ENCODE results near the gene PGLYRP1. TPM values are rescaled to one million over a fixed set of nuclear protein-coding genes. Genes with fewer than 3 reads are reported as not detected.

Gene PGLYRP1
- total RNA-seq, 1 experiment from 2014 or later: not detected

- peaks cover 3 to 7% of the 10 kb centered on the region in 2 experiments for H3K4me1 Mint-ChIP-seq
- Histone ChIP-seq H4K8ac (replicated peaks; ENCODE audit: insufficient read length, low read depth, low read length) (no peak overlapping the region), H3K18ac (ENCODE audit: insufficient read length, low read depth, low read length) (no peak overlapping the region), H3K9me3 (ENCODE audit: control insufficient read depth, low read depth, low read length) (no peaks in the 10 kb centered on the region), H3K14ac (ENCODE audit: insufficient read depth, low read length) (no peak overlapping the region), H3K9ac (ENCODE audit: extremely low read depth, insufficient read length, low read length) (no peak overlapping the region), H3K23ac (ENCODE audit: insufficient read length, low read depth, low read length) (no peak overlapping the region), H3K4me2 (ENCODE audit: insufficient read depth, insufficient read length, low read length) (no peak overlapping the region), H3K23me2 (ENCODE audit: insufficient read length, low read depth, low read length, poor library complexity, severe bottlenecking) (no peaks in the 10 kb centered on the region), H3K79me1 (ENCODE audit: insufficient read depth, low read depth, low read length, poor library complexity, severe bottlenecking) (no peaks in the 10 kb centered on the region), H3K27ac (ENCODE audit: insufficient read length, low read depth, low read length) (no peak overlapping the region), H2AK5ac (ENCODE audit: insufficient read length, low read length) (no peak overlapping the region), H4K5ac (ENCODE audit: insufficient read length, low read depth, low read length) (no peak overlapping the region), H3K79me2 (ENCODE audit: insufficient read depth, low read length) (no peaks in the 10 kb centered on the region), H3T11ph (ENCODE audit: low read length) (no peak overlapping the region), H4K20me1 (ENCODE audit: control insufficient read depth, insufficient read depth, insufficient read length) (no peaks in the 10 kb centered on the region), H2AFZ (ENCODE audit: low read length) (no peak overlapping the region), H2BK5ac (ENCODE audit: insufficient read length, low read length) (no peak overlapping the region), H3K56ac (ENCODE audit: insufficient read length, low read depth, low read length) (no peak overlapping the region), H2BK120ac (ENCODE audit: low read depth, low read length, poor library complexity, severe bottlenecking) (no peak overlapping the region), H2BK15ac (ENCODE audit: low read depth, low read length) (no peak overlapping the region), H4K91ac (ENCODE audit: insufficient read length, low read depth, low read length) (no peak overlapping the region), H2BK20ac (ENCODE audit: low read depth, low read length, poor library complexity, severe bottlenecking) (no peak overlapping the region), H3K27me3 (ENCODE audit: insufficient read depth, low read length) (no peaks in the 10 kb centered on the region), H2BK12ac (ENCODE audit: insufficient read length, low read depth, low read length) (no peak overlapping the region), H3K4me1 (ENCODE audit: insufficient read depth, low read length) (no peaks in the 10 kb centered on the region), H3K4ac (ENCODE audit: low read depth, low read length) (no peak overlapping the region)
- H3K27me3 Mint-ChIP-seq (ENCODE audit: low read depth): peaks cover 8% of the 10 kb centered on the region
- H3K4me3 Mint-ChIP-seq: no peak overlapping the region
- TF ChIP-seq, protein P1, sequence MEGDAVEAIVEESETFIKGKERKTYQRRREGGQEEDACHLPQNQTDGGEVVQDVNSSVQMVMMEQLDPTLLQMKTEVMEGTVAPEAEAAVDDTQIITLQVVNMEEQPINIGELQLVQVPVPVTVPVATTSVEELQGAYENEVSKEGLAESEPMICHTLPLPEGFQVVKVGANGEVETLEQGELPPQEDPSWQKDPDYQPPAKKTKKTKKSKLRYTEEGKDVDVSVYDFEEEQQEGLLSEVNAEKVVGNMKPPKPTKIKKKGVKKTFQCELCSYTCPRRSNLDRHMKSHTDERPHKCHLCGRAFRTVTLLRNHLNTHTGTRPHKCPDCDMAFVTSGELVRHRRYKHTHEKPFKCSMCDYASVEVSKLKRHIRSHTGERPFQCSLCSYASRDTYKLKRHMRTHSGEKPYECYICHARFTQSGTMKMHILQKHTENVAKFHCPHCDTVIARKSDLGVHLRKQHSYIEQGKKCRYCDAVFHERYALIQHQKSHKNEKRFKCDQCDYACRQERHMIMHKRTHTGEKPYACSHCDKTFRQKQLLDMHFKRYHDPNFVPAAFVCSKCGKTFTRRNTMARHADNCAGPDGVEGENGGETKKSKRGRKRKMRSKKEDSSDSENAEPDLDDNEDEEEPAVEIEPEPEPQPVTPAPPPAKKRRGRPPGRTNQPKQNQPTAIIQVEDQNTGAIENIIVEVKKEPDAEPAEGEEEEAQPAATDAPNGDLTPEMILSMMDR (conservative IDR thresholded peaks at IDR 0.05): no peak
- WGBS (ENCODE audit: extremely low coverage, insufficient read length, low lambda C conversion rate): no CpG with 5 or more reads among the region's 11 CpGs
- H3K36me3 Mint-ChIP-seq (ENCODE audit: insufficient read depth in 1 of 3, low read depth in 3 of 3): peaks cover 0 to 4% (median 0%) of the 10 kb centered on the region in 3 experiments; a peak in 3 of 7 replicates
- H3K27ac Mint-ChIP-seq: no peak overlapping the region
- no peak for DNase-seq
- peaks cover 7 to 11% of the 10 kb centered on the region in 2 experiments; a peak in 4 of 5 replicates for H3K9me3 Mint-ChIP-seq
These were observed 10.5 kb upstream of the PGLYRP1 start for GRCh38 chr19:46033401-46033800.
